IPS-15b (cell line): Measurements from ENCODE around the gene FADS3.

Source experiments
- H3K27me3 ChIP-seq: one replicate; pipeline ENCODE4 v1.6.1; 2013; ENCODE audit warnings: low read length; ENCODE audit not compliant: control insufficient read depth, insufficient read depth
- H3K36me3 ChIP-seq: one replicate; pipeline ENCODE4 v1.6.1; 2013; ENCODE audit warnings: low read length; ENCODE audit not compliant: control insufficient read depth, insufficient read depth
- H3K4me1 ChIP-seq: one replicate; pipeline ENCODE4 v1.6.1; 2013; ENCODE audit warnings: mild to moderate bottlenecking, low read length; ENCODE audit not compliant: control insufficient read depth, insufficient read depth
- H3K4me3 ChIP-seq: one replicate; pipeline ENCODE4 v1.5.1; 2013; ENCODE audit warnings: low read depth, low read length
- H3K9ac ChIP-seq: one replicate; pipeline ENCODE4 v1.6.1; 2013; ENCODE audit warnings: low read depth, mild to moderate bottlenecking, low read length
- H3K9me3 ChIP-seq: one replicate; pipeline ENCODE4 v1.6.1; 2013; ENCODE audit warnings: mild to moderate bottlenecking, low read length; ENCODE audit not compliant: control insufficient read depth, insufficient read depth

Gene FADS3

DNA sequence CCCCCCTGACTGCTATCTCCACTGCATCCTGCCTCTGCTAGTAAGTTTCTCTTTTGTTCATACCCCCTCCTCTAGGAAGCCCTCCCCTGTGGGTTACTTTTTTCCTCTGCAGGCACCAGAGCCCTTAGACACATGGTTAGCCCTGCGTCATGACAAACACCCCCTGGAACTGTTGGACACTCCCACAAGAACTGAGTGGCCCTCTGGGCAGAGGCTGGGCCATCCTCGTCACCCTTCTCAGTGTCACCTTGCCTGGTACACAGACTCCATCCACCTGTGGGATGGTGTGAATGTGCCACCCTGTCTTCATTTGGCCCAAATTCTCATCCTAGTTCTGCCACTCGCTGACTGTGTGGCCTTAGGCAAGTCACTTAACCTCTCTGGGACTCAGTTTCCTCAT lies 30.1 kb upstream of the FADS3 start:
- Histone ChIP-seq H3K4me1 (peaks cover 11% of the 10 kb centered on the region), H3K36me3 (no peaks in the 10 kb centered on the region), H3K9me3 (no peaks in the 10 kb centered on the region), H3K9ac (no peak overlapping the region), H3K4me3 (no peak overlapping the region), H3K27me3 (peaks cover 12% of the 10 kb centered on the region)

DNA sequence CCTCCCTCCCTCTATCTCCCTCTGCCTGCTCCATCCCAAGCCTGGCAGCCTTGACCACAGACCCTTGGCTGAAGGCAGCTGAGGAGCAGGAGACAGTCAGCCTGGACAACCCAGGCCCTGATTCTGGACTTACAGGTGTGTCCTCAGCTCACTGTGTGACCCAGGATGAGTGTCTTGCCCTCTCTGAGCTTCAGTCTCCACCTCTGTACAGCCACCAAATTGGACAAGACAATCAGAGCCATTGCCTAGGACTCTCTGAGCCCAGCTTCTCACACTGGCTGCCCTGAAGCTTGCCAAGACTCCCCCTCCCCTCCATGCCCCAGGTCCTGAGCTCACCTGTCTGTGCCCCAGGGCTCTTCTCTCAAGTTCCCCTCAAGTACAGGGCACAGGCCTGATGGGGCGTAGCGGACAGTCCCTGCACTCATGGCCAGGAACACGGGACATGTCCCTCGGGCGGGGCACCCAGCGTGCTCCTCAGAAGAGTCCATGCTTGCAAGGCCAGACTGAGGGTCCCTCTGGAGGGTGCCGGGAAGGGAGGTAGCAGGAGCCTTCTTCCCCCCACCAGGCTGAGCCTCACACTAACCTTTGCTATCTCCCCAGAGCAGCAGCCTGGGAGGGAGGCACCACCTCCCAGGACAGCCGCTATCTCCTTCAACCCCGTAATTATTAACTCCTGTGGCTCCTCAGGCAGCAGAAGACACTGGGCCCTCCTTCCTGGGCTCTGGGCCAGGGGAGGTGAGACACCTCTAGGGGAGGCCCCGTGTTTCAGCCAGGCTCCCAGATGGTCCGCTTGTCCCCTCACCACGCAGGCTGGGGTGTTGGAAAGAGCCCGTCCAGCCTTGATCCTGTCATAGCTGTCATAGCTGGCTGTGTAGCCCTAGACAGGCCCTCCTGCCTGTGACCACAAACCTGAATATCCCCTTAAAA lies 28.6 kb upstream of the FADS3 start:
- no peak overlapping the region for H3K4me3 ChIP-seq

DNA sequence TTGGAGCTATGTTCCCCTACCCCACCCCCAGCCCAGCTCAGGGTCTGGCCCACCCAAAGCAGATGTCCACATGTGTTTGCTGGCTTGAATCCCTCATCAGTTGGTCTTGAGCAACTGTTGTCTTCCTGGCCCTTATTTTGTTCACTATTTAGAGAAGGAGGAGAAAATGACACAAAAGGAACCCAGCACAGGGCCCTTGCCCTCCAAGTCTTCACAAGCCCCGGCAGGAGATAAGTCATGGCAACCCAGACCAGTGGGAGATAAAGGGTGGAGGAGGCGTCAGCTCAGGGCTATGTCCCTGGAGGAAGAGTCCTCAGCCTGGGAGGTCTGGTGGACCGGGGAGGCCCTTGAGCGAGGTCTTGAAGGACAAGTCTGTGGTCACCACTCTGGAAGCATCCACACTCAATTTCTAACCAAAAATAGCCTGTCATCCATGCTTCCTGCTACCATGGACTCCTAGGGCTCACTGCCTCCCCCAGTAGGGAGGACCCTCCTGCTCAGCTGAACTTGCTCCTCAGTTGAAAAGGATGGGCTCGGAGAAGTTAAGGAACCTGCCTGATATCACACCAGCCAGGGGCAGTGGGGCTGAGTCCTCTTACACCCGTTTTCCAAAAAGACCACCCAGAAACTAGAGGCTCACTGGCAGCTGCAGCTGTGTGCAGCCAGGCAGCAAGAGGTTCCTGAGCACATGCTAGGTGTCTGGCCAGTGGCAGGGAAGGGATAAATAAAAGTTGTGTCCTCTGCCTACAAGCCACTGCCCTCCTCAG lies 27.8 kb upstream of the FADS3 start:
- peaks cover 11% of the 10 kb centered on the region for H3K4me1 ChIP-seq
- H3K9me3 ChIP-seq: no peaks in the 10 kb centered on the region
- H3K27me3 ChIP-seq: peaks cover 14% of the 10 kb centered on the region
- H3K4me3 ChIP-seq: no peak overlapping the region
- no peaks in the 10 kb centered on the region for H3K36me3 ChIP-seq
- no peak overlapping the region for H3K9ac ChIP-seq

More for the DNA sequence above, 28.6 kb upstream of the FADS3 start:
- peaks cover 14% of the 10 kb centered on the region for H3K27me3 ChIP-seq
- peaks cover 11% of the 10 kb centered on the region for H3K4me1 ChIP-seq
- no peak overlapping the region for H3K9ac ChIP-seq
- H3K9me3 ChIP-seq: no peaks in the 10 kb centered on the region
- no peaks in the 10 kb centered on the region for H3K36me3 ChIP-seq

DNA sequence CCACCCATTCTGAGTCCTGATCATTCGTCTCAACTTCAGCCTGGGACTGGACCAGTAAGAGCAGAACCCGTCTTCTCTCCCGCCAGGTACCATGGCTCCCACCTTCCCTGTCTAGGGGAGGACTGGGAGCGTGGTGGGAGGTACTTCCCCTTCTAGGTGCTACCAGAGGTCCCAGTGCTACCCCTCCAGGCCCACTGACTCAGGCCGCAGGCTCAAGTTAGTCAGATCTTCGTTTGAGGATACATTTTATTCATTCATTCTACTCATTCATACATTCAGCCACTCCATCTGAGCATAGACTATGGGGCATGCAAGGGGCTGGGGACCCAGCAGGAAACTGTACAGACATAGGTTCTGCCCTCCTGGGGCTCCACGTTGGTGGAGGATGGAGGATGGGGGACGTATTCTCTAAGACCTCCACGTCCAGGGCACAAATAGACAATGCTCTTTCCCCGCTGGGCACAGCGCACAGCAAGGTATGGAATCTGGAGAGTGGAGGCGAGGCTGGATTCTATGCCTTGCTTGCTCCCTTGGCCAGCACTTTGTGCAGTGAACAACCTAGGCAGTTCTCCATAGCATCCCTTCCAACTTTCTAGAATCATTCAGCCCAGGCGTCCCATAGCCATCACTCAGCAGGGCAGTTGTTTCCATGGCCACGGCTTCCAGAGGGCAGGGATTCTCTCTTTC lies 27.0 kb upstream of the FADS3 start:
- no peak overlapping the region for H3K9ac ChIP-seq
- H3K36me3 ChIP-seq: no peaks in the 10 kb centered on the region
- H3K27me3 ChIP-seq: peaks cover 14% of the 10 kb centered on the region
- H3K9me3 ChIP-seq: no peaks in the 10 kb centered on the region
- peak overlapping the region; percentile 60 for H3K4me3 ChIP-seq
- H3K4me1 ChIP-seq: peaks cover 9% of the 10 kb centered on the region

DNA sequence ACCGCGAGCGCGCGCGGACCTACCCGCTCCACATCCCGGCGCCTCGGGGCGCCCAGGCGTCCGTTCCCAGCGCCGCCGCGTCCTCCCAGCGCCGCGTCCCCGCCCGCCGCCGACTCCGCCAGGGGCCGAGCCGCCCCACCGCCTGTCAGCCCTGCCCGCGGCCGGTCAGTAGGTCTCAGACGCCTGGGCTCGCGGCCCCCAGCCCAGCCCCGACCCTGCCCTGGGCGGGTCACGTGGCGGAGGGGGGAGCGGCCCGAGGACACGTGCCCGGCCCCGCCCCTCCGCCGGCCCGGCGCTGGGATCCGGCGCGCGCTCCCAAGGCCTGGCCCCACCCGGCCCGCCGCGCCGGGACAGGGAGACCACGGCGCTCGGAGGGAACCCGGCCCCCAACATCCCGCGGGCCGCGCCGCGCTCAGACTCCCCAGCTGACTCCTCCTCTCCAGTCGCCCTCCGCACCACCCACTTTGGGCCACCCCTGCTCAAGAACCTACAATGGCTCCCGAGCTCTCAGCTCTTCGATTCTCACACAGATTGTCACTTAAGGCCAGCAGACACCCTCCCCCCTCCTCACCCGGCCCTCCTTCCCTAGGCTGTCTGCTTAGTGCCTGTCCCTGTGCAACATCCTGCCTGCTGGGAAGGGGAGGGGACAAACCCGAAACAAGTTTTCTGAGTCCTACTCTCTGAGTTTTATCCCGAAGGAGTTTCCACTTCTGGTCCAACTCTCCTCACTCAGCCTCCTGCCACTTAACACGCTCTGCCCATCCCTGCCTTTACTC lies 26.2 kb upstream of the FADS3 start, which contains the start of gene RAB3IL1:
Gene RAB3IL1, minus strand, starts transcription at position 233 of the 776 bp plus-strand sequence. Its CDS starts 199 bp downstream, at position 34.
- Histone ChIP-seq H3K27me3 (peaks cover 14% of the 10 kb centered on the region), H3K4me3 (peak within 1 kb of the TSS; percentile 60), H3K9ac (no peak within 1 kb of the TSS), H3K9me3 (no peaks in the 10 kb centered on the region), H3K36me3 (no peaks in the 10 kb centered on the region), H3K4me1 (peaks cover 2% of the 10 kb centered on the region)

DNA sequence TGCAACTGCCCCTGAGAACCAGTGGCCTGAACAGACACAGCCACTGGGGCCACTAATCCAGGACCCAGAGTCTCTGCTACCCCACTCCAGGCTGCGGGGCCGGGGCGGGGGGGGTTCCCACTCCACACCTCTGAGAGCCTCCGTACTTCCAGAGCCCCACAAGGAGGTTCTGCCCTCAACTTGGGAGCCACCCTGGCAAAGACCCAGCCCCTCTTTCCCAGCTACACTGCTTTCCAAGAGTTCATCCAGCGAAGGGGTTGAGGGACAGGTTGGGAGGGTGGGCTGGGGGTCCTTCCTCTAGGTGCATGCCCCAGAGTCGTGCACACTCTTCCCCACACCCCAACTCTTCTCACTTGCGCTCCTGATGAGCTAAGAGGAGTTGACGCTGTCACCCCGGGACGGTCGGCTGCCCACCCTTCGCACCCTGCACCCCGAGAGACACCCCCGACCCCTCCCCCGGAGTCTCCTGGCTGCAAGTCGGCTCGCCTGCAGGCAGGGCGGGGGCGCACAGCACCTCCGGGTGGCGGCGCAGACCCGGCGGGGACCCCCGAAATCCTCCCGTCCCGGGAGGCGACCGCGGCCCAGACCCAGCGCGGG lies 25.5 kb upstream of the FADS3 start:
- Histone ChIP-seq H3K4me3 (peak overlapping the region; percentile 60), H3K9ac (no peak overlapping the region), H3K27me3 (peaks cover 14% of the 10 kb centered on the region), H3K4me1 (peaks cover 2% of the 10 kb centered on the region), H3K9me3 (no peaks in the 10 kb centered on the region), H3K36me3 (no peaks in the 10 kb centered on the region)

DNA sequence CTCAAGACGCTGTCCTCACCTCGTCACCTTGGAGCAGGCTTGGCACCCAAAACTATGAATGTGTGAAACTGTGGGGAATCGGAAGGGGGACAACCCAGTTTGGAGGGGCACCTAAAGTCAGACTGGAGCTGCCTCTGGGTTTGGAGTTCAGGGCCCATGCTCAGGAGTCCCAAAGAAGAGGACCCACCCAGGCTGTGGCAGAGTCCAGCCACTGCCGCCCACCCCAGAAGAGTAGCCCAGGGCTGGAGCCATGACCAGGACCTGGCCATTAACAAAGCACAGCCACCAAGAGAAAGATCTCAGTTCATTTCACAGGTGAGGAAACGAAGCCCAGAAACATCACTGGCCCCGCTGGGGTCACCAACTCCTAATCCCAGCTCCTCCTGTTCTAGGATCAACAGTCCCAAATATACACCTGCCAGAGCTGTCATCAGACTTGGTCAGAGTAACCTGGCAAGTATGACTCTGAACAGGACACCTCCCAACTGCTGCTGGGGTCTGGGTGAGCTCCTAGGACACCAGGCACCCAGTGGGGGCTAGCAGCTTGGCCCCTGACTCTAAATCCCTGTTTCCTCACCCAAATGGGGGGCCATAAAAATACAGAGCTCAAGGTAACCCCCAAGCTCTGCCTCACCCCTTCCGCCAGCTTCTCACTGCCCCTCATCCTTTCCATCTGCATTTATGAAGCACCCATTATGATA lies 23.3 kb upstream of the FADS3 start:
- Histone ChIP-seq H3K4me3 (no peak overlapping the region), H3K4me1 (peaks cover 2% of the 10 kb centered on the region), H3K9ac (no peak overlapping the region), H3K9me3 (no peaks in the 10 kb centered on the region), H3K36me3 (no peaks in the 10 kb centered on the region), H3K27me3 (peaks cover 14% of the 10 kb centered on the region)

DNA sequence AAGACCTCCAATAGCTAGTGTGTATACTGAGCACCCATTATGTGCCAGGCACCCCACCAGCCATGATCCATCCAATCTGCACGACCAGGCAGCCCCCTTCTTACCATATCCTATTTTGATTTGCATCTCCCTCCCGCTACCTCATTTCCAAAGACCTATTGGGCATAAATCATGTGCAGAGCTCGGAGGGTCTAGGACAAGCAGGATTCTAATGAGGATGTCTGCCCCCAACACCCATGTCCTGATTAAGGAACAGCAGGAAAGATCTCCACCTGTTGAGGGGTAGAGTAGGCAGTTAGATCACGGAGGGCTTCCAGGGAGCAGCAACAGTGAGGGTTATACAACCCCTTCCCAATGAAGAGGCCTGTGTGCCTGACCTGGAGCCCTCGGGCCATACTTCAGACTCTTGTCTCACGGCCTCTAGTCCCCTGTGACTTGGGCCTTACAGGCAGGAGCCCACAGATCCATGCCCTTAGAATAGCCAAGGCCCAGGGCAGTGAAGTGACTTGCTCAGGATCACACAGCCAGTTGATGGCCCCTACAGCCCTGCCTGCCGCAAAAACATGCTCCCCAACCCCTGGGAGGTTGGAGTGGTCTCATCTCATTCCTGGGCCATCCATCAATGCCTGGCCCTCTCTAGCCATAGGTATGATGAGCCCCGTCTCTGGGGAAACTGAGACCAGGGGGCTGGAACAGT lies 22.5 kb upstream of the FADS3 start:
- Histone ChIP-seq H3K36me3 (no peaks in the 10 kb centered on the region), H3K9me3 (no peaks in the 10 kb centered on the region), H3K9ac (no peak overlapping the region), H3K27me3 (peaks cover 14% of the 10 kb centered on the region), H3K4me3 (no peak overlapping the region), H3K4me1 (peaks cover 7% of the 10 kb centered on the region)

DNA sequence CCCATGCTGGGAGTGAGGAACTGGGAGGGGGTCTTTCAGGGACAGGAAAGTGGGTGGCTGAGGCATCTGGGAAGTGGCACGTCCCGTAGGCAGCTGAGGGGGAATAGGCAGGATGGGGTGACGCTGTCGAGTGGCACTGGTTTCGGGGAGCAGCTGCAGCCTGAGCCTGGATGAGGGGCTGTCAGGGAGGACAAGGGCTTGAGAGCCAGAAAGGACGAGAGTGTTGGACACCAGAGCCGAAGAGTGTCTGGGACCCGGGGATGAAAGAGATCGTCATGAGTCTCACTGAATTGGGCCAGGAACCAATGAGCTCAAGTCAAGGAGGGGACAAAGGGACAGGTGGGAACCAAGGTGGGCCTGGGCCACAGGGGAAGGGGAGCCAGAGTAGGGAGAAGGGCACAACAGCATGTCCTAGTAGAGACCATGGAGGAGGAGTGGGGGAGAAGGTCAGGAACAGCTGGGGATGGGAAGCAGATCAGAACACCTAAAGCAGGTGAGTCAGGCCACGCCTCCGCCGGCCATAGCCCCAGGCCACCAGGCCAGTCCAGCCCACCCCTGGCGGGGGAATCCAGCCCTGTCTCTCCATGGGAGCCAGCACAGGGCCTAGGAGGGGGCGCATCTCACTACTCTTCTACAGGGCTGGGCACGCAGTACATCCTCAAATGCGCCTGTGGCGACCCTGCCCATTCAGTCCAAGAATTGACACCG lies 21.8 kb upstream of the FADS3 start:
- Histone ChIP-seq H3K9ac (no peak overlapping the region), H3K9me3 (no peaks in the 10 kb centered on the region), H3K27me3 (peaks cover 9% of the 10 kb centered on the region), H3K36me3 (no peaks in the 10 kb centered on the region), H3K4me1 (peaks cover 12% of the 10 kb centered on the region), H3K4me3 (no peak overlapping the region)
